ENCODE results near the gene TBL1X. TPM values are rescaled to one million over a fixed set of nuclear protein-coding genes. Genes with fewer than 3 reads are reported as not detected.
A peak's percentile ranks its signal among the peaks of the same experiment; 100 is the strongest.

TBL1X gene
- total and polyA plus RNA-seq, 2 of the 4 experiments (the other 2 are of a cell fraction), result 16.2 to 20.8 TPM

DNA sequence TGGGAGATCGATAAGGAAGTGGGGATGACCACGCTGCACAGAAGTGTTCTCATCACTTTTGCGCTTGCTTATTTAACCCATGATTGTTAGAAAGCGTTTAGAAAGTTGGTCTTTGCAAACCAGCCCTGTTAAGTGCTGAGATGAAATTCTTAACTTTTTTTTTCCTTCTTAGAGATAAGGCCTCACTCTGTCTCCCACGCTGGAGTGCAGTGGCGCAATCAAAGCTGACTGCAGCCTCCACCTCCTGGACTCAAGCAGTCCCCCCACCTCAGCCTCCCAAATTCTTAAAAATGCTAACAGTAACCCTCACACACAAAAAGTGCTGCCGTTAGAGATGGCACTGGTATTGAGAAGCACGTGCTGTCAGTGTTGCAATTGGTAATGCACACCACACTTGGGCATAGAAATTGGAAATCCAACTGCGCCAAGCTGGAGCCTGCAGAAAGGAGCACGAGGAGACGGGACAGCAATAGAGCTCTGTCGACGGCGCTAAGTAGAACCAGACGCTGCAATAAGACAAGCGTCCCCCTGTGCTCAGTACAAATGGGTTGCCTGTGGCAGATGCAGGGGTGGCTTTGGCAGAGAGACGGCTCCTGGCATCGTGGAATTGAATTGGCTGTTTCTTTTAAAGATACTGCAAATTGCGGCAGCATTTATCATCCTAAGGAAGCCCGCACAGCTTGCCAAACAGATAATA, 113.4 kb downstream of the TBL1X start:
- H3K9me3 ChIP-seq (ENCODE audit: control insufficient read depth, insufficient read depth, low read length), result no peaks in the 10 kb centered on the region
- peak; percentile 7 for DNase-seq
- no peak overlapping the region for H3K9ac ChIP-seq (ENCODE audit: low read depth, low read length)
- H3K4ac ChIP-seq (ENCODE audit: low read depth, low read length), result no peak overlapping the region
- intact Hi-C loops (cut with micrococcal nuclease) (no loop called here), in situ Hi-C loops (cut with MboI; ENCODE audit: low sequenced_read_pairs) (no loop called here), dilution Hi-C loops (cut with HindIII; ENCODE audit: low sequenced_read_pairs, unreplicated experiment) (no loop called here)
- CTCF ChIA-PET, result no interaction called here
- H3K4me1 ChIP-seq (ENCODE audit: control insufficient read depth, insufficient read depth, low read length), result peaks cover 3% of the 10 kb centered on the region; the same call in 1 of the 2 replicates
- 60% methylated on average over 6 of the region's 20 CpGs; no CpG with 5 or more reads in 1 of the 2 experiments for WGBS, 2 experiments (ENCODE audit: extremely low coverage in 2 of 2, insufficient read length in 1 of 2)
- H3K56ac ChIP-seq (ENCODE audit: extremely low read depth, insufficient read depth, low read length), result no peak overlapping the region
- no peak overlapping the region for H2AFZ ChIP-seq (replicated peaks; ENCODE audit: low read length, poor library complexity)
- H3K79me1 ChIP-seq (ENCODE audit: low read depth in 1 of 2, low read length in 2 of 2), result peaks cover 33 to 62% of the 10 kb centered on the region in 2 experiments
- no peak overlapping the region for H3K4me2 ChIP-seq (ENCODE audit: low read depth, low read length)
- no peak overlapping the region for H4K8ac ChIP-seq (ENCODE audit: low read depth in 2 of 2, low read length in 2 of 2)
- no peak overlapping the region for H2BK20ac ChIP-seq (ENCODE audit: low read depth, low read length)
- no peak overlapping the region for H3K4me3 ChIP-seq (ENCODE audit: insufficient read depth, low read depth, low read length)
- no peak overlapping the region for H2BK5ac ChIP-seq (ENCODE audit: low read depth, low read length, poor library complexity, severe bottlenecking)
- H3K14ac ChIP-seq (replicated peaks; ENCODE audit: low read depth, low read length), result no peak overlapping the region
- H3K27me3 ChIP-seq (ENCODE audit: control insufficient read depth, insufficient read depth, low read length), result no peaks in the 10 kb centered on the region
- no peak overlapping the region for H3K18ac ChIP-seq (ENCODE audit: low read depth, low read length)
- no peak overlapping the region for H3K23ac ChIP-seq (ENCODE audit: low read depth, low read length)
- peaks cover 24% of the 10 kb centered on the region for H4K20me1 ChIP-seq (ENCODE audit: insufficient read depth, low read length)
- ATAC-seq (ENCODE audit: low read depth), result no peak
- TF ChIP-seq, protein P1, sequence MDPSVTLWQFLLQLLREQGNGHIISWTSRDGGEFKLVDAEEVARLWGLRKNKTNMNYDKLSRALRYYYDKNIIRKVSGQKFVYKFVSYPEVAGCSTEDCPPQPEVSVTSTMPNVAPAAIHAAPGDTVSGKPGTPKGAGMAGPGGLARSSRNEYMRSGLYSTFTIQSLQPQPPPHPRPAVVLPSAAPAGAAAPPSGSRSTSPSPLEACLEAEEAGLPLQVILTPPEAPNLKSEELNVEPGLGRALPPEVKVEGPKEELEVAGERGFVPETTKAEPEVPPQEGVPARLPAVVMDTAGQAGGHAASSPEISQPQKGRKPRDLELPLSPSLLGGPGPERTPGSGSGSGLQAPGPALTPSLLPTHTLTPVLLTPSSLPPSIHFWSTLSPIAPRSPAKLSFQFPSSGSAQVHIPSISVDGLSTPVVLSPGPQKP (IDR thresholded peaks at IDR 0.05; ENCODE audit: borderline replicate concordance, low read depth, low read length), result no peak
- TF ChIP-seq CEBPB (IDR thresholded peaks at IDR 0.05; ENCODE audit: low read depth, low read length), result peak; percentile 50; the same call in 1 of the 2 replicates
- no peak overlapping the region for H4K91ac ChIP-seq (ENCODE audit: insufficient read depth, low read depth, low read length)
- H2BK15ac ChIP-seq (ENCODE audit: low read depth, low read length), result no peak overlapping the region
- POLR2A ChIA-PET (ENCODE audit: unreplicated experiment), result no interaction called here
- H3K27ac ChIP-seq (ENCODE audit: insufficient read depth, low read length), result no peak overlapping the region
- H3K36me3 ChIP-seq (ENCODE audit: control insufficient read depth, insufficient read depth, low read length), result no peaks in the 10 kb centered on the region
- no peak overlapping the region for H4K5ac ChIP-seq (ENCODE audit: low read depth, low read length)
- H2AK9ac ChIP-seq (replicated peaks; ENCODE audit: low read depth, low read length, poor library complexity), result peak overlapping the region; percentile 35
- no TSS peak for BruUV-seq (replicated peaks)
- peaks cover 2% of the 10 kb centered on the region; the same call in 1 of the 2 replicates for H3K9me1 ChIP-seq (ENCODE audit: insufficient read depth, low read length)
- H2AK5ac ChIP-seq (ENCODE audit: low read depth, low read length), result no peak overlapping the region
- H2BK120ac ChIP-seq (ENCODE audit: low read depth, low read length), result no peak overlapping the region

Measured in IMR-90 (cell line).